IPS-11a (cell line): ENCODE measurements around the gene SLC16A10.
"Not testable (repeated sequence)": the region's sequence is repeated elsewhere in the genome, so short reads cannot be mapped to it uniquely, and the experiment has no call there.

Experiments
- H3K4me3 ChIP-seq: one replicate; pipeline ENCODE4 v1.5.1; 2013; ENCODE audit warnings: low read depth, low read length, control low read depth

Gene SLC16A10

GRCh38 chr6:111087106-111087835 is at the start of gene SLC16A10:
SLC16A10 (plus strand) TSS chr6:111087503; CDS start chr6:111087753, 250 bp downstream.
- peak within 1 kb of the TSS; percentile 70 for H3K4me3 ChIP-seq

GRCh38 chr6:111038534-111039252 is 48.6 kb upstream of the SLC16A10 start:
- no peak overlapping the region for H3K4me3 ChIP-seq

GRCh38 chr6:111041917-111042316 is 45.4 kb upstream of the SLC16A10 start:
- no peak overlapping the region for H3K4me3 ChIP-seq

GRCh38 chr6:111047244-111047643 is 40.1 kb upstream of the SLC16A10 start:
- no peak overlapping the region for H3K4me3 ChIP-seq

GRCh38 chr6:111050261-111051023 is 36.9 kb upstream of the SLC16A10 start:
- H3K4me3 ChIP-seq, result no peak overlapping the region

- no peak overlapping the region for H3K4me3 ChIP-seq
These were observed 35.1 kb upstream of the SLC16A10 start for GRCh38 chr6:111052171-111052570.

GRCh38 chr6:111057074-111057752 is 30.1 kb upstream of the SLC16A10 start:
- no peak overlapping the region for H3K4me3 ChIP-seq

GRCh38 chr6:111061508-111061907 is 25.8 kb upstream of the SLC16A10 start:
- no peak overlapping the region for H3K4me3 ChIP-seq

- not testable (repeated sequence) for H3K4me3 ChIP-seq
These were observed 25.3 kb upstream of the SLC16A10 start for GRCh38 chr6:111061985-111062384.

- H3K4me3 ChIP-seq, result not testable (repeated sequence)
These were observed 24.4 kb upstream of the SLC16A10 start for GRCh38 chr6:111062860-111063259.

GRCh38 chr6:111068109-111068865 is 19.0 kb upstream of the SLC16A10 start:
- H3K4me3 ChIP-seq, result no peak overlapping the region

- H3K4me3 ChIP-seq, result no peak overlapping the region
These were observed 18.5 kb upstream of the SLC16A10 start for GRCh38 chr6:111068866-111069234.

GRCh38 chr6:111069382-111070104 is 17.8 kb upstream of the SLC16A10 start:
- no peak overlapping the region for H3K4me3 ChIP-seq

GRCh38 chr6:111070105-111071005 is 16.9 kb upstream of the SLC16A10 start:
- no peak overlapping the region for H3K4me3 ChIP-seq

- no peak overlapping the region for H3K4me3 ChIP-seq
These were observed 14.4 kb upstream of the SLC16A10 start for GRCh38 chr6:111072801-111073360.

- H3K4me3 ChIP-seq, result no peak overlapping the region
These were observed 13.0 kb upstream of the SLC16A10 start for GRCh38 chr6:111074311-111074710.

GRCh38 chr6:111076024-111076695 is 11.1 kb upstream of the SLC16A10 start:
- H3K4me3 ChIP-seq, result no peak overlapping the region

GRCh38 chr6:111080698-111081097 is 6.6 kb upstream of the SLC16A10 start:
- H3K4me3 ChIP-seq, result no peak overlapping the region
